GM11168 (cell line): ENCODE measurements around the gene TECR.
"Not testable (repeated sequence)": the region's sequence is repeated elsewhere in the genome, so short reads cannot be mapped to it uniquely, and the experiment has no call there.

Experiments used
- in situ Hi-C: fragments of 300-500 bp; cut with MboI; formaldehyde crosslinking; loops from one replicate; pipeline ENCODE4 v1.12.0; 2022; ENCODE audit warnings: low sequenced_read_pairs; ENCODE audit not compliant: unreplicated experiment

TECR gene

DNA sequence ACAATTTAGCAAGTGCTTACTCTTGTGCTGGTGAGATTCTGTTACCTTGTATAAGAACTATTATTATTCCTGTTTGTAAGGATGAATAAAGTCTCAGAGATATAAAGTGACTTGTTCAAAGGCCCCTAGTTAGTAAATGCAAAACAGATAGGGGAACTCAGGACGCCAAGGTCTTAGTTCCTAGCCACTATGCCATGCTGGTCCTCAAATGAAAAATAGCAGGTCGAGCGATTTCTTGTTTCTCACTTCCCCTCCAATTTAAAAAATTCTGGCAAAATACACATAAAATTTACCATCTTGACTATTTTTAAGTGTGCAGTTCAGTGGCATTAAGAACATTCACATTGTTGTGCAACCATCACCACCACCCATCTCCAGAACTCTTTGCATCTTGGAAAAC lies 1.1 kb downstream of the TECR start:
- in situ Hi-C loops = no loop called here

DNA sequence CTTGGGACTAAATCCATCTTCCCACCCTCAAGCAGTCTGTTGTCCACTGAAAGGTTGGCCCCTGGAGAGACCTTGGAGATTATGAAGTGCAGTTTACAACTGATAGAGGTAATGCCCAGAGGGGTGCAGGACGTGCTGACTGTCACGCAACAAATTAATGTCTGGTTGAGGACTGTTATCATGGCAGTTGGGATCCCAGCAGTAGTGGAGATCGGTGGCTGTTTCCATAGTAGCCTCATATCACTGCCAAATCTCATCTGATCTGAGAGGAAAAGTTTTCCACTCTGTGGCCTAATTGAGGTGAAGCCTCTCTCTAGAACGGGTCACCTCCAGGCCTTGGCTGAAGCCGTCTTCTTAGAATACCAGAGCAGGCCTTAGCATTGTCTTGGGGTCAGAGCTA lies 4.1 kb downstream of the TECR start:
- in situ Hi-C loops = no loop called here

DNA sequence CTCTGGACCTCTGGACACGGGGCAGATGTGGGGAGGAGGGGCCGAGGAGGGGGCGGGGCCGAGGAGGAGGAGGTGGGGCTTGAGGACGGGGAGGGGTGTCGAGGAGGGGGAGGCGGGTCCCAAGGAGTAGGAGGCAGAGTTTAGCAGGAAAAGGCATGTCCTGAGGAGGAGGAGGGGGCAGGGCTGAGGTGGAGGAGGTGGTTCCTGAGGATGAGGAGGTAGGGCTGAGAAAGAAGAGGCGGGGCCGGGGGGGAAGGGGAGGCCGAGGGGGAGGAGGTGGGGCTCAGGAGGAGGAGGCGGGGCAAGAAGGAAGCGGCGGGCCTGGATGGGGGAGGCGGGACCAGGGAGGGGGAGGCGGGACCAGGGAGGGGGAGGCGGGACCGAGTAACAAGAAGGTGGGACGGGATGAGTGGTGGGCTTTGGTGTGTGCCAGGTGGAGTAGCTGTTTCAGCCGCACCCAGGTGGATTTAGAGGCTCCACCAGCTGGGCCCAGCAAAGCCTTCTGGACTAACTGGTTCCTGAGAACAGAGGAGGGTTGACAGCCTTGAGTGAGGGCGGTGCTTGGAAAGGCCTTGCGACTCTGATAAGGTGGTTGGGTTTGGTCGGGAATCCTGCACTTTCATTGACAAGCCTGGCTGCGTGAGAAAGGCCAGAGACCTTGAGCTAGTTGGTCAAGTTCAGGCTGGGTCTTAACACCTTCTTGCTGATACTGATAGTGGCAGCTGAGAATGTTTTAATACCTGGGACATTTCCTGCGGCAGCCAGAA lies 7.7 kb downstream of the TECR start:
- in situ Hi-C loops = no loop called here

DNA sequence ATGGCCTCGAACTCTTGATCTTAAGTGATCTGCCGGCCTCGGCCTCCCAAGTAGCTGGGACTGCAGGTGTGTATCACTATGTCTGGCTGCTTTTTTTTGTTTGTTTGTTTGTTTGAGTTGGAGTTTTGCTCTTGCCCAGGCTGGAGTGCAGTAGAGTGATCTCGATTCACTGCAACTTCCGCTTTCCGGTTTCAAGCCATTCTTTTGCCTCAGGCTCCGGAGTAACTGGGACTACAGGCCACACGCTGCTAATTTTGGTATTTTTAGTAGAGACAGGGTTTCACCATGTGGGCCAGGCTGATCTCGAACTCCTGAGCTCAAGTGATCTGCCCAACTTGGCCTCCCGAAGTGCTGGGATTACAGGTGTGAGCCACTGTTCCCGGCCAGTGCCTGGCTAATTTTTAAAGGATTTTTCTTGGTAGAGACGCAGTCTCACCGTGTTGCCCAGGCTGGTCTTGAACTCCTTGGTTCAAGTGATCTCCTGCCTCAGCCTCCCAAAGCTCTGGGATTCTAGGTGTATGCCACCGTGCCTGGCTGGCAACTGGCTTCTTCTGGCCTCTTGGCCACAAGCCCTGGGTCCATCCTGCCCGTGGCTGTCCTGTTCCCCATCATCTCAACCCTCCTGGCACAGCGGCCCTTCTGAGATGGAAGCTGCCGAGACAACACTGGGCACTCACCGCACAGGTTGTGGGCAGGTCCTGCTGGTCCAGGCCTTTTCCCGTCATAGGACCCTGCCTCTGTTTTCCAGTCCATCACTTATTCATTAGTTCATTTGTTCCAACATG lies 11.5 kb downstream of the TECR start:
- in situ Hi-C loops = no loop called here

DNA sequence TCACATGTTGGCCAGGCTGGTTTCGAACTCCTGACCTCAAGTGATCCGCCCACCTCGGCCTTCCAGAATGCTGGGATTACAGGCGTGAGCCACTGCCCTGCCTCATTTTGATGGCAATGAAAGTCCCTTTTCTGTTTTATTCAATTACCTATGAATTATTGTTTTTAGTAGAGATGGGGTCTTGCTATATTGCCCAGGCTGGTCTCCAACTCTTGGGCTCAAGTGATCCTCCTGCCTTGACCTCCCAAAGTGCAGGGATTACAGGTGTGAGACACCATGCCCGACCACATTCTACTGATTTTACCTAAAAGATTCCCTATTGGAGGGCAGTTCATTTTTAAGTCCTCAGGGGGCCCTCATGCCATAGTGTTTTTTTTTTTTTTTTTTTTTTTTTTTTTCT lies 12.6 kb downstream of the TECR start:
- in situ Hi-C loops = not testable (repeated sequence)

DNA sequence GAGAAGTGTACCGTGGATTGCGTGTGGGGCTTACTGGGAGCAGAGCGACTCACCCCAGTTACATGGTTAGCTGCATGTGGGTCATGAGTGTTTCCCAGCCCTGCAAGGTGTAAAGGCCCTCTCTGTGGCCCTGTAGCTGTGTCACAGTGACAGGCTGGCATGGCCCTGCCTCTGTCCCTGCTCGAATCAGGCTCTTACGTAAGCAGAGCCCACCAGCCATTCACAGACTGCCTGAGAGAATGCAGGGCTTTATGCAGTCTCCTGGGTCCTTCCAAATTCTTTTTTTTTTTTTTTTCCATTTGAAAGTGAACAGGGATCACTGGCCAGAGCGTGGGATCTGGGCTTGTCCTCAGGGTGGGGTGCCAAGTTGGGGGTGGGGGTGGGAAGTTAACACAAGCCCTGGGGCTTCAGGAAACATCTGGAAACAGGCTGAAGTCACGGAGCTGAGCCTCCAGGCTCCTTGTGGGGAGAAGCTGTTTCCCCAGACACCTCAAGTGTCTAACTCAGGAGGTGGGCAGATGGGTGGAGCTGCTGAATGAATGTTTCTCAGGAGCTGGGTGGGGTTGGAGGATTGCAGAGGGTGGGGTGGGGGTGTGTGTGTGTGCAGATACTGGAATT lies 13.4 kb downstream of the TECR start:
- in situ Hi-C loops = no loop called here

DNA sequence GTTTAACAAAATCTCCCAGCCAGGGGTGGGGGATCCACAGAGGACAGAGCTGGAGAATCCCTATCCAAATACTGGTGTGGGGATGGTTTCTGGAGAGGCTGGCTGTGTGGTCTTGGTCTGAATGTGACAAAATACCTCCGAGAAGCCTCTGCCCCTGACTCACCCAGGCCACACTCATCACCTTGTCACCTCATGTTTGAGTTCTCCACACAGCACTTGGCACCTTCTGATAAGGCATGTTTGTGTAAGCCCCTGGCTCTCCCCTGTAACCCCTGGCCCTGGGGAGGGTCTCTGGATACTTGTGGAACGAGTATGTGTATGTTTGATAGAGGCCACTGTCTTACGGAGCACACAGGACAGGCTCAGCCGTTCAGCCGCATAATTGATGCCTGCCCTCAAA lies 14.7 kb downstream of the TECR start:
- in situ Hi-C loops = no loop called here

DNA sequence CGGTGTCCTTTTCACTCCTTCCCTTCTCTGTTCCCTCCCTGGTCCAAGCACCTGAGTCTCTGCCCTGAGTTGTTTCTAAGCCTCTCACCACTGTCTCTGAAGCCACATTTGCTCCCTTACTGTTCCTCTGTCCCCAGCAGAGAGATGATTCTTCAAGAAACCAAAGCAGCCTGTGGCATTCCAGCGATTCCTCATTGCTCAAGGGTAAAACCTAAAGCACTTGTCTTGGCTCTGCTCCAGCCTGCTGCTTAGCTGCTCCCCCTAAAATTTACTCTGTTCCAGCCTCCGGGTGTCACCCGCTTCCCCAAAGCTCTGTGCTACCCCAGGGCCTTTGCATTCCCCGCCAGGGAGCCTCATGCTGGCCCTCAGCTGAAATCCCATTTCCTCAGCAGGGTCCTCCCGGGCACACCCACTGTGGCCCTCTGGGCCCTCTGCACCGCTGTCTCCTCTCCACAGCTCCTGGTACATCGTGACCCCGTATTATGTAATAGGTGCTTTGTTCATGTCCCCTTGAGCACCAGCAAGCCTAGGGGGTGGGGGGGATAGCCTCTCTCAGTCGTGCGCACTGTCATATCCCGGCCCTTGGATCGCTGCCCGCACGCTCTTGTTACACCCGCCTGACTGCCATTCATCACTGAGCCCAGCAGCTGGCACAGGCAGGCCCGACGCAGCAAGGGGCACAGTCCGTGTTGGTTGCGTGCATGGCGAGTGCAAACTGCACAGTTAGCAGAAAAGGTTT lies 15.8 kb downstream of the TECR start:
- in situ Hi-C loops = no loop called here

DNA sequence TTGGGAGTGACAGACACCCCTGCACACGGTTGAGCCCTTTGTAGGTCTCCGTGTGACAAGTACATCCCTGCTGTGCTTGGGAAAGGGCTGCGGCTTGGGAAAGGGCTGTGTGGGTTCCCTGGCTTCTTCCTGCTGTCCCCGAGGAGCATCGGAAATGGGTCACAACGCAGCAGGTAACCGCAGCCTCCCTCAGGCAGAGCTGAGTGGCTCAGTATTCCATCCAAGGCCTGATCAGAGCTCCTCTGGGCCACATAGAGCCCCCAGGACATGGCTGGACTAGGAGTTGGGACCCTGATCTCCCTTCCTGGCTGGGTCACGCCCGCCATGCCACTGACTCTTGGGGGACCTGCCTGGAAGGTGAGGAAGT lies 16.3 kb downstream of the TECR start:
- in situ Hi-C loops = no loop called here

DNA sequence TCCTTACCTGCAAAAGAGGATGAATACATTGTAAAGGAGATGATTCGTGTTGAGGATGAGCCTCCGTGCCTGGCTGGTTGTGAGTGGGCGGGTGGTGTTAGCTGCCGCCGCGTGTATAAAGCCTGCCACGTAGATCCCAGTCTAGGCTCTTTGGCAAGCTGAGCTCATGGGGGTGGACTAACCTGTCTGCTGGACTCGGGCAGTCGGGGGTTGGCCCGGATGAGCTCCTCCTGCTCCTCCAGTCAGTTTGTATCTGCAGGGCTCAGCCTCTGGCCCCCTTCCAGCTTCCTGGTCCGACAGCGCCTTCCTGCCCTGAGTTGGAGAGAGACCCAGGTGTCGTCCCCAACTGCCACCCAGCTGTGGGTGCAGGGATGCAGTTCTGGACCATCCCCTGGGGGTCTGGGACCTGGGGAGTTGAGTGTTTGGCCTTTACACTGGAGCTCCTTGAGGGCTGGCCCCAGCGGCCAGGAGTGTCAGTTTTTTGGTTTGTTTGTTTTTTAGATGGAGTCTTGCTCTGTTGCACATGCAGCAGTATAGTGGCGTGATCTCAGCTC lies 20.9 kb downstream of the TECR start:
- in situ Hi-C loops = no loop called here

DNA sequence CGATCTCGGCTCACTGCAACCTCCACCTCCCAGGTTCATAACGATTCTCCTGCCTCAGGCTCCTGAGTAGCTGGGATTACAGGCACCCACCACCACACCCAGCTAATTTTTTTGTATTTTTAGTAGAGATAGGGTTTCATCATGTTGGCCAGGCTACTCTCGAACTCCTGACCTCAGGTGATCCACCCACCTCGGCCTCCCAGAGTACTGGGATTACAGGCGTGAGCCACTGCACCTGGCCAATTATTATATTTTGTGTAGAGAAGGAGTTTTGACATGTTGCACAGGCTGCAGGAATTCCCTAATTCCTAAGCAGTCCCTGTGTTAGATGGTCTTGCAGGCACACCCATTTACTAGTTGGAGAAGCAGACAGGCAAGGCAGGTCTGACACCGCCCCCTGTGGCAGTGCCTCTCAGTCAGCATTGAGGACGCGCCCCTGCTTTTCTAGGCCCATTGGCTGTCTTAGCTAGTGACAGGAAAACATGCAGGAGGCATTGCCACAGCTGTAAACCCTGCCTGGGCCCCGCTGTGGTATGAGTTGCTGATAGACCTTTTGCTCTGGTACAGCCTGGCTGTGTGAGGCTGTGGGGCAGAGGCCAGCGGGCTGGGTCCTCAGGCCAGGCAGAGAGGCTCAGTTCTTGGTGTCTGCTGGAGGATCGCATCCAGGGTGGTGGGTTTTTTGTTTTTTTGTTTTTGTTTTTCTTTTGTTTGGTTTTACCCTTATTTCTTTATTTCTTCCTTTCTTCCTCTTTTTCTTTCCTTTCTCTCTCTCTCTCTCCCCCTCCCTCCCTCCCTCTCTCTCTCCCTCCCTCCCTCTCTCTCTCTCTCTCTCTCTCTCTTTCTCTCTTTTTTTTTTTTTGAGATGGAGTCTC lies 22.0 kb downstream of the TECR start:
- in situ Hi-C loops = not testable (repeated sequence)

DNA sequence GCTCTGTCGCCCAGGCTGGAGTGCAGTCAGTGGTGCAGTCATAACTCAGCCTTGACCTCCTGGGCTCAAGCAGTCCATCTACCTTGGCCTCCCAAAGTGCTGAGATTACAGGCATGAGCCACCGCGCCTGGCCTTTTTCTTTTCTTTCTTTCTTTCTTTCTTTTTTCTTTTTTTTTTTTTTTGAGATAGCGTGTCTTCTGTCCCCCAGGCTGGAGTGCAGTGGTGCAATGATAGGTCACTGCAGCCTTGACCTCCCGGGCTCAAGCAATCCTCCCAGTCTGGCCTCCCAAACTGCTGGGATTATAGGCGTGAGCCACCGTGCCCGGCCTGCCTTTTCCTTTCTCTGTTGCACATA lies 22.6 kb downstream of the TECR start:
- in situ Hi-C loops = not testable (repeated sequence)

DNA sequence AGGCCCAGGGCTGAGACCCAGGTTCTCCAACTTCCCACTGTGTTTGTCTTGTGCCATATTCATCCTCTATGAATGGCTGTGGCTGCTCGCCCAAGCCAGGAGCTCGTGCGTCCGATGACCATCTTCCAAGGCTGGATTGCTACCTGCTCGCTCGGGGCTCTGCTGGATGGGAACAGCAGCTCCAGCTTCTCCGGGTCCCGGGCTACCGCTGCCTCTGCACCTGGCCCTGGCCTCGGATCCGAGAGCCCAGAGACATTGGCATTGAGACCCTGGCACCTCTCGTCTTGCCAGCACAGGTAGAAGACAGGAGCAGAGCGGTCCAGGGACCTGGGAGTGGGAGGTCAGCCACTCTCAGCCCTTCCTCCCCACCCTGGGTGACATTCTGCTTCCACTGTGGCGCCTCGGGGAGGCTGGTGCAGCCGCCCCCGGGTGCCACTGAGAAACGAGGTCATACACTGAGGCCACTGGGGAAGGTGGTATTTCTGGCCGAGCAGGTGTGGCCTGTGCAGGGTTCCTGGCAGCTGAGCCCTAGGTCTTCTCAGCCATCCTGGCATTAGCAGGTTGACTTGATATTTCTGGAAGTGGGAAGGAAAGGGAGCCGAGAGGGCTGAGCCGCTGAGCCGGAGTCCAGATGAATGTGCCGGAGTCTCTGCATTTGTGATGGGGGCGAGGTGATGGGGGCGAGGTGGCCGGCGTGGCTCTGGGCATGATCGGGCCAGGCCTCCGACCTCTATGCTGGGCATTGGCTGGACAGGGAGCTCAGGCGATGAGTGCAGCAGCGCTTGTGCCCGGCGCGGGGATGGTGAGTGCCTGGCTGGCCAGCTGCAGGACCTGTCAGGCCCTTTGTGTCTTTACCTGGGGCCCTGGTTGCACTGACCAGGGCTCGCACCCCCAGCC lies 23.9 kb downstream of the TECR start:
- in situ Hi-C loops = no loop called here

DNA sequence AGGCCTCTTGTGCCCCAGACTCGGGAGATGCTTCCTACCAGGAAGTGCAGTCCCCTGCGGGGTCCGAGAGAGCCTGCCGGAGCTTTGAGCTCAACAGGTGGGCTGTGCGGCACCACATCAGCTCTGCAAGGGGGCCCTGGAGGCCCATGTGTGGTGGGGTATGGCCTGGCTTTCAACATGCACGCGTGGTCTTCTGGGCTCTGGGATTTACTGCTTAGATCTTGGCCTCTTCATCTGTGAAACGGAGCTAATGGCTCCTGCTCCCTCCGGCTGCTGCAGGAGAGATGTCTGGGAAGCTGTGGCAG lies 24.5 kb downstream of the TECR start:
- in situ Hi-C loops = no loop called here

DNA sequence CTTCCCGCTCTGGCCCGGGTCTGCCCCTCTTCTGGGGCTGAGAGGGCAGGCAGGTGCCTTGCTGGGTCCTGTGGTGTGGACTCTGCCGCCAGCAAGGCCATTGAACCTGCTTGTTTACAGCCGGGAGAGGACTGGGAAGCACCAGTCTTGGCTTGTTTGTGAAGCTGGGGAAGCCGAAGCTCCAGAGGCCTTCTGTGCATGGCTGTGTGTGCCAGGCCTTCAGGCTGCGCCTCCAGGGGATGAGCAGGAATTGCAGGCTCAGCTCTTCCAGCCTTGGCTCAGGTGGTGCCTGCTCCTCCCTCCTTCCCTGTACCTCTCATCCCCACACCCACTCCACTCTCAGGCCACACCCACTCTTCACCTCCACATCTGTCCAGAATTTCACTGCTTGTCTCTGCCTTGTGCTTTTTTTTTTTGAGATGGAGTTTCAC lies 25.0 kb downstream of the TECR start:
- in situ Hi-C loops = no loop called here

DNA sequence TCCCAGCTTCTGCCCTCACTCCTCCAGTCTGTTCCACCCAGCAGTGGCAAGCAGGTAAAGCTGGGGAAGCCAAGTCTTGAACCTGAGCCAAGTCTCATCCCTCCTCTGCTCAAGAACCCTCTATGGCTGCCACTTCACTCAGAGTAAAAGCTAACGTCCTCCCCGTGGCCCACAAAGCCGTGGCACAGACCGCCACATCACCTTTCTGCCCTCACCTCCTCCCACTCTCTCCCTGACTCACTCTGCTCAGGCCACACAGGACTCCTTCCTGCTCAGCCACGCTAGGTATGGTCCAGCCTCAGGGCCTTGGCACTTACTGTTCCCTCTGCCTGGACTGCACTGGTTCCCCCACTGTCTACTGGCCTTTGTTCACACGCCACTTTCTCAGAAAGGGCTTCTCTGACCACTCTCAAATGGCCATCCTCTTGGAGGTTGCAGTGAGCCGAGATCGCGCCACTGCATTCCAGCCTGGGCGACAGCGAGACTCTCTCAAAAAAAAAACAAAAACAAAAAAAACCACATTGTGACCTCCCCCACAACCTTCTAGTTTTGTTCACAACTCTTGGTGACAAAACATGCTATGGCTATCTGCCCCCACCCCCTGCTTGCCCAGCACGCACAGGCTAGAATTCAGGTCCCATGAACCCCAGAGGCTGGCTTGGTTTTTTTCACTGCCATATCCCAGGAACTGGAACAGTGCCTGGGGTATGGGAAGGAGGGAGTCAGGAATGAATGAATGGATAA lies 26.7 kb downstream of the TECR start:
- in situ Hi-C loops = no loop called here

DNA sequence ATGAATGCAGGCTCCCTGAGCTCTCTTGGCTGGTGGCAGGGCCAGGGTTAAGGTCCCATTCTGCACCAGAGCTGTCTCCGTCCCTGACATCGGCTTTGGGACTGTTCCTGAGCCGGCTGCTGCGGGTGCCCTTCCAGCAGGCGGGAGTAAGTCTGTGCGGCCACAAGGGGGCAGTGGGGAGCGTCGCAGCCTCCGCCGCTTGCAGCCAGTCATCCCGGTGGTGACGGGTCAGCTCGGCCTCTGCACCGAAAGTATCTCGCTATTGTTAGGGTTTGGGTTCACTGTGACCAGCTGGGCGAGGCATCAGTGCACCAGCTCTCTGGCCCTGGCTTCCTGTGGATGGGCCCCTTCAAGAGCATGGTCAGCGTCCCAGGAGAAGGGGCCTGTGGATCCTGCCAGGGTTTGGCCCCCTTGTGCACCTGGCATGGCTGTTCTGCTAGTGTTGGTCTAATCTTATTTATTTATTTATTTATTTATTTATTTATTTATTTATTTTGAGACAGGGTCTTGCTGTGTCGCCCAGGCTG lies 27.3 kb downstream of the TECR start:
- in situ Hi-C loops = no loop called here
